Measurements from ENCODE around the gene IDH3A.
A peak's percentile ranks its signal among the peaks of the same experiment; 100 is the strongest.
"Not testable (repeated sequence)": the region's sequence is repeated elsewhere in the genome, so short reads cannot be mapped to it uniquely, and the experiment has no call there.

IDH3A gene

DNA sequence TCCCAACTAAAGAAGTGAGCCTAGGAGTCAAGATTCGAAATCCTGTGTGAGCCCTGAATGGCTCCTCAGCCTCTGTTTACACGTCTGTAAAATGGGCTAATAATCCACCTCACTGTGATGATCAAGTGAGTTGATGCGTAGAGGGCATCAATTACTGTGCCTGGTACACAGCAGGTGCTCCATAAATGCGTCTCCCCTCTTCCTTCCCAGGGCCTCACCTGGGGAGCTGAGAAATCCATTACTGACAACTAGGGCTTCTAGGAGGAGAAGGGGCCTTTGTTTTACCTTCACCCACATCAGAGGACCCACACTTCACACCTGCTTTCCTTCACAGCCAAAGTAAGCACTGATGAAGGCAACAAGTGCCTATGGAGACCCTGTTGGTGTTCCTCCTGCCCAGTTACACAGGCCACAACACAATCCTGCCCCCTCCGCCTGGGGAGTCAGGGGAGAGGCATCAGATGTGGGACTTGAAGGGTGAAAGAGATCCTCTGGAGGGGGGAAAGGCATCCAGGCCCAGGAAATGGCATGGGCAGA is 19.3 kb upstream of the IDH3A start:
- no peak for DNase-seq (ENCODE audit: low read depth)

- no peak for DNase-seq (ENCODE audit: low read depth)
These were observed 18.5 kb upstream of the IDH3A start for GRCh38 chr15:78130466-78131294.

DNA sequence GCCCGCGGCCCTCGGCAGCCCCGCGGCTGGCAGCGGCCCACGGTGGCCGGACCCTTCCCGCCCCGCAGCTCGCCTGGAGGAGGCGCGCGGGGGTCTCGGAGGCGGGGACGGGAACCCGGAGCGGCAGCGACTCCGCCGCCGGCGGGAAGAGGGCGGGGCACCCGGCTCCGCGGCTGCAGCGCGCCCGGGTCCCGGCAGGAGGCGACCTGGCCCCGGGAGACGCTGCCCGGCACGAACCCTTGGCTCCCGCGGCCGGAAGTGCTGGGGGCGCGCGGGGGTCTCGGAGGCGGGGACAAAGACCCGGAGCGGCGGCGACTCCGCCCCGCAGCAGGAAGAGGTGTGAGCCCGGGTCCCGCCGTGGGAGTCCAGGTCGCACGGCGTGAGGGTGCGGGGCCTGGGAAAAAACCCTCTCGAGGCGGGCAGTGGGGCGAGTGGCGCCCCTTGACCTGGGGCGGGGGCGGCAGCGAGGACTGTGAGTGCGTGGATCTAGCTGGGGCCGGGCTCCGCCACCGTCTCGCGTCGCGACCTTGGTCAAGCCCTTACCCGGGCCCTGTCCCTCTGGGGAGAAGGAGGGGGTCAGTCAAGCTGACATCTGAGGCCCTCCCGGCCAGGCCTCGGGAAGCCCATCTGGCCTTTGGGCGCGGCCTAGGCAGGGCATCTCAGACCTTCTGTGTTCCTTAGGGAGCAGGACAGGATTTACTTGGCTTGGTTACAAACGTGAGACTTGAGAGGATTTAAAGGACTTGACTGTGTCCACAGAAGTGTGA is 17.7 kb upstream of the IDH3A start, which contains the start of gene CIB2:
Gene CIB2 (minus strand): TSS at position 151 of the 767 bp plus-strand sequence. CDS start 230 bp downstream, outside the sequence.
- peak; percentile 72 for DNase-seq (ENCODE audit: low read depth)

DNA sequence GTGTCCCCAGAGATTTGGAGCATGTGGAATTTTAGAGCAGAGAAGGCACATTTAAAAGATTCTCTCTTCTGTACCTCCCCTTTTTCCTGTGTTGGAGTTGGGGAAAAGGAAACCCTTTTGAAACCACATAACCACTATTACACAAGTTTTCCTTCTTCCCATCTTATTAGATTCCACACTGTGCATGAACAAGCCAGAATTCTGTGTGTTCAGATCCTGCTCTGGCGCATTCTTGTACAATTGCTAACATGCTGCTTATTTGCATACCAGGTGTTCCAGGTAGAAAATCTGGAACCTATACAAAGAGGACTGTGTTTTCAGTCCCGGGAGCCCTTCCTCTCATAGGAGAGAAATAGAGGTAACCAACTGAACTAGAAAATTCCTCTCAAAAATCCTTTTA is 15.4 kb upstream of the IDH3A start:
- DNase-seq (ENCODE audit: low read depth), result no peak

GRCh38 chr15:78139578-78139977 is 9.6 kb upstream of the IDH3A start:
- DNase-seq (ENCODE audit: low read depth), result no peak

GRCh38 chr15:78140292-78140691 is 8.9 kb upstream of the IDH3A start:
- no peak for DNase-seq (ENCODE audit: low read depth)

GRCh38 chr15:78142332-78142731 is 6.8 kb upstream of the IDH3A start:
- no peak for DNase-seq (ENCODE audit: low read depth)

DNA sequence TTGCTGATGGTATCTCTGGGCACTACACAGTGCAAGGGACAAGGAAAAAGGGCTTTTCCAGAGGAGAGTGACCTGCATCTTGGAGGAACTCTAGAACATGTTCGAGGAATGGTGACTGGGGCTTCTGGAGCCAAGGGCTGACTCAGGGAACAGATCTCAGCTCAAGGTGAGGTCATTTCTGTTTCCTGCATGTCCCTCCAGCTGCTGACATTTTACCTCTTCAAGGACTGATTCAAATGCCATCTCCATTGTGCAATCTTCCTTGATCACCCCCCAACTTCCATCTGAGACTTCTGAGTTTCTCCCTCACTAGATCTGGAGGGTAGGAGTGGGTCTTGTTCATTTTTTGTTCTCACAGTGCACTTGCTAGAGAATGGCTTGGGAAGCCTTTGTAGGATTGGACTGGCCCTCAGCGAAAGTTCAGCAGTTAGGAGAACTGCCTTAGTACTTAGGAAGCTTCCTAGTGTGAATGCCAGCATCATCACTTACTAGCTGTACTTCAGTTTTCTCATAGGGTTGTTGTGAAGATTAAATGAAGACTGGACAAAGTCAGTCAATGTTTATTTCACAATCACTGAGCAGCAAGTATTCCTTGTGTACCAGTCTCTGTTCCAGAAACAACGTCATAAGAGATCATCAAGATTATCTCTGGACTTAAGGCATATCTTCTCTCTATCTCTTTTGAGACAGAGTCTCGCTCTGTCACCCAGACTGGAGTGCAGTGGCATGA is 2.6 kb upstream of the IDH3A start:
- no peak for DNase-seq (ENCODE audit: low read depth)

DNA sequence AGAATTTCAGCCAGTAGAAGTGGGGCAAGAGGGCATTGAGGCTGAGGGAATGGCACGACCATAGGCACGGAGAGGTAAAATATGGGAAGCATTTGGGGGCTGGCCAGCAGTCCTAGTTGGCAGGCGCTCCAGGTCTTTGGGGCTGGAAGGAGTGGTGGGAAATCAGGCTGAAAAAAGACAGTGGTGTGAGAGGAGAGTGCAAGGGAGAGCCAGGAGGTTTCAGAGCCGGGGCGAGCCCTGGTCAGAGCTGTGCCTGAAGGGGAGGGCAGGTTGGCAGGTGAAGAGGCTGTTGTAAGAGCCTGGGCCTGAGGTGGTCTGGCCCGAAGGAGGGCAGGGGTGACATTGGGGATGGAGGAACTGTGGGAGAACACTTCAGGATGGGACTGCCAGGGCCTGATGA is 1.6 kb upstream of the IDH3A start:
- no peak for DNase-seq (ENCODE audit: low read depth)

GRCh38 chr15:78148392-78149067 is 632 bp upstream of the IDH3A start:
- no peak for DNase-seq (ENCODE audit: low read depth)

DNA sequence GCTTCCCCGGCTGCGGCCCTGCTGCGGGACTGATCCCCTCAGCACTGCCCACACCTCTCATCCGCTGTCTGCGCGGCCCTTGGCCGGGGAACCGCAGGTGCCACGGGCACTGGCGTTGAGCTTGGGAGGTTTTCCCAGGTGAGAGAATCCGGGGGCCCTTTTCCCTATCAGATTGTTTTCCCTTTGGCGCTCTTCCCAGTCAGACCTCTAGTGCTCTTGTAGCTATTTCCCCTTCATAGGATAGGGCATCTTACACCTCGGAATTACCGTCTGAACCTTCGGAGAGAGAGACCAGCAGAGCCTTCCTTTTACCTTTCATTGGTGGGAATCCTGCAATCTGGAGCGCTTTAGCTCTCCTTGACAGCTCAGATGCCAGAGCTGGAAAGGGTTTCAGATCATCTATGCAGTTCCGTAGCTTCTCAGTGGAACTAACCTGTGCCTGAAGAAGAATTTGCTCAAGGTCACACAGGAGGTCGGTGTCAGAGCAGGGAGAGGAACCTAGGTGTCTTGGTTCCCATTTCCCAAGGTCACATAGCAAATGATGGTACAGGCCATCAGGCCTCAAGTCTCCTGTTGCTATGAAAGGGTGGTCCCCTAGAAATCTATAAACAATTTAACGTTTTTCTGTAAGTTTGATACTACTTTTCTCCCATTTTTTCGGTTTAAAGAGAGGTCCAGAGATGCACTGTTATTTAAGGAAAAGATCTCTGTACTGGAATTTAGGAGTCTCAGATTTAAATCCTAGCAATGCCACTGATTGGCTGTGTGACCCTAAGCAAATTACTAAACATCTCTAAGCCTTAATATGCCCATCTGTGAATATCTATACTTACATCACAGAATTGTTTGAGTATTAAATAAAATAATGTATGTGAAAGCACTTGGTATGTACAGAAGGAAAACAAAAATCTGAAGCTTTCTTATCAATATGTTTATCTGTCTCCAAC is 916 bp downstream of the IDH3A start:
- DNase-seq (ENCODE audit: low read depth), result no peak

GRCh38 chr15:78151075-78151474 is 1.9 kb downstream of the IDH3A start:
- DNase-seq (ENCODE audit: low read depth), result not testable (repeated sequence)

- no peak for DNase-seq (ENCODE audit: low read depth)
These were observed 5.8 kb downstream of the IDH3A start for GRCh38 chr15:78154955-78155354.

GRCh38 chr15:78155355-78155939 is 6.3 kb downstream of the IDH3A start:
- no peak for DNase-seq (ENCODE audit: low read depth)

- DNase-seq (ENCODE audit: low read depth), result no peak
These were observed 7.5 kb downstream of the IDH3A start for GRCh38 chr15:78156653-78157052.

DNA sequence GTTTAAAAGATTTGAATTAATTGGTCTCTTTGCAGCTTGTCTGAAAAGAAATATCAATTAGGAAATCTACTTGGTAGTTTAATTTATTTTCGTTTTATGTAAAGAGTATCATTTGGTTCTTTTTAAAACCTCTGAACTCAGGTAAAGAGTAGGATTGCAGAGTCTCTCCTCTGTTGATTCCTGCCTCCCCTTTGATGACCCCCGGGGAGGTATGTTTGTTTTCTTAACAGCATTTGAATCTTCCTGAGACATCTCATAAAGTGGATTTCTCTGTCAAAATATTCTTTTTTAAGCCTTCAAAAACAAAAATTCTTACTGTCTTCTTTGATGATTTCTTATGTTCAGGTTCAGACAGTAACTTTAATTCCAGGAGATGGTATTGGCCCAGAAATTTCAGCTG is 8.0 kb downstream of the IDH3A start:
- no peak for DNase-seq (ENCODE audit: low read depth)

DNA sequence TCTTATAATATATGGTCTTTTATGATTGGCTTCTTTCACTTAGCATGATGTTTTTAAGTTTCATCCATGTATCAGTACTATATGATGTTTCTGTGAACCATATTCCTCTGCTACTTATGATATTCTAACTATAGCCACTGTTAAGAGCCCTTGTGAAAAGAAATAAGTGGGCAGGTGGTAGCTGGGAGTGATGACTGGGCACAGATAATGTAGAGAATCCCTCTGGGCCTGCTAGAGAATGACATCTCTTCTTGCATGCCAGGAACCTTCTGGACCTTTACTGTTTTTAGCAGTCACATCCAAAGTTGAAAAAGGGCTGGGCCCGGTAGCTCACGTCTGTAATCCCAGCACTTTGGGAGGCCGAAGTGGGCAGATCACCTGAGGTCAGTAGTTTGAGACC is 10.2 kb downstream of the IDH3A start:
- no peak for DNase-seq (ENCODE audit: low read depth)

DNA sequence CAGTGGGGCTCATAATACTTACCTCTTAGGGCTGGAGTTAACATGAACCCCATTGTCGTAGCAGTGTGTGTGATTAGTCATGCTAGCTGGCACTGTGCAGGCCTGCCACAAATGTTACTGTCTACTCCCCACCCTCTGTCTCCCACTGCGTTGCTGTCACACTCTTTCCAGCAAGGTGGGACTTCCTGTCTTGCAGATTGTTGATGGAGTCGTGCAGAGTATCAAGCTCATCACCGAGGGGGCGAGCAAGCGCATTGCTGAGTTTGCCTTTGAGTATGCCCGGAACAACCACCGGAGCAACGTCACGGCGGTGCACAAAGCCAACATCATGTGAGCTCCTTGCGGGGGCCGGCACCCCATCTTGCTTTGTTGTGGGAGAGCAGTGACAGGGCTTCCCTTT is 12.9 kb downstream of the IDH3A start:
- no peak for DNase-seq (ENCODE audit: low read depth)

GRCh38 chr15:78164010-78164409 is 14.8 kb downstream of the IDH3A start:
- DNase-seq (ENCODE audit: low read depth), result no peak

- no peak for DNase-seq (ENCODE audit: low read depth)
These were observed 18.2 kb downstream of the IDH3A start for GRCh38 chr15:78167227-78167888.

All from activated T-helper 1 cell treated with Interleukin-2 at 50 U/mL for 16 hours (primary cell).